ENCODE data around the gene CYP3A5.

The CYP3A5 gene

GRCh38 chr7:99615989-99616358 lies 63.8 kb downstream of the CYP3A5 start:
- no peak for DNase-seq (ENCODE audit: low spot score)

- DNase-seq (ENCODE audit: low spot score) = no peak
These were observed 65.3 kb downstream of the CYP3A5 start for GRCh38 chr7:99614495-99614894.

GRCh38 chr7:99607548-99607947 lies 72.2 kb downstream of the CYP3A5 start:
- DNase-seq (ENCODE audit: low spot score) = no peak

- no peak for DNase-seq (ENCODE audit: low spot score)
These were observed 73.3 kb downstream of the CYP3A5 start for GRCh38 chr7:99606531-99606930.

- no peak for DNase-seq (ENCODE audit: low spot score)
These were observed 74.3 kb downstream of the CYP3A5 start for GRCh38 chr7:99605527-99605926.

GRCh38 chr7:99601656-99602310 lies 78.0 kb downstream of the CYP3A5 start:
- DNase-seq (ENCODE audit: low spot score) = no peak

GRCh38 chr7:99599836-99600235 lies 80.0 kb downstream of the CYP3A5 start:
- no peak for DNase-seq (ENCODE audit: low spot score)
